GM12878 (cell line): ENCODE measurements around the gene PRDM1.

Experiments
- CBFB ChIP-seq: IDR thresholded peaks from 2 replicates; pipeline ENCODE4 v1.6.1; 2016; ENCODE audit warnings: antibody characterized with exemption, low read depth
- MYC ChIP-seq: IDR thresholded peaks from 2 replicates; pipeline ENCODE4 v1.6.1; 2011; ENCODE audit warnings: mild to moderate bottlenecking, low read length, moderate library complexity, inconsistent platforms; ENCODE audit not compliant: insufficient read depth, insufficient replicate concordance, insufficient read length, severe bottlenecking
- NFIC ChIP-seq: IDR thresholded peaks from 2 replicates; pipeline ENCODE4 v1.6.1; 2012; ENCODE audit warnings: low read depth, mild to moderate bottlenecking, inconsistent platforms, low read length, moderate library complexity
- PML ChIP-seq: IDR thresholded peaks from 2 replicates; pipeline ENCODE4 v1.6.1; 2012; ENCODE audit warnings: low read length, inconsistent platforms
- POLR2A ChIP-seq: IDR thresholded peaks from 2 replicates; pipeline ENCODE4 v1.6.1; 2011; ENCODE audit warnings: low read depth, mild to moderate bottlenecking, low read length
- RAD21 ChIP-seq: IDR thresholded peaks from 2 replicates; pipeline ENCODE4 v1.6.1; 2011; ENCODE audit warnings: mild to moderate bottlenecking, low read depth, low read length, moderate library complexity; ENCODE audit not compliant: insufficient read depth
- SIX5 ChIP-seq: IDR thresholded peaks from 2 replicates; pipeline ENCODE4 v1.6.1; 2011; ENCODE audit warnings: mild to moderate bottlenecking, low read depth, low read length, moderate library complexity; ENCODE audit not compliant: severe bottlenecking
- SMAD5 ChIP-seq: IDR thresholded peaks from 2 replicates; pipeline ENCODE4 v1.6.1; 2016; ENCODE audit warnings: antibody characterized with exemption, low read depth
- ZNF274 ChIP-seq: IDR thresholded peaks from one replicate; pipeline ENCODE4 v1.8.0; 2011; ENCODE audit not compliant: insufficient read length, insufficient read depth
- ZNF622 ChIP-seq: fragments of 450-650 bp; IDR thresholded peaks from 2 replicates; pipeline ENCODE4 v1.6.1; 2017; ENCODE audit warnings: mild to moderate bottlenecking, inconsistent platforms
- TF ChIP-seq, protein P1 (sequence below), 3 experiments: IDR thresholded peaks in 2 of 3; conservative IDR thresholded peaks in 1 of 3; 2 replicates each; pipeline ENCODE4 v1.5.1; 2011; ENCODE audit warnings: low read depth in 3 of 3, low read length in 3 of 3, mild to moderate bottlenecking in 3 of 3, control low read depth in 2 of 3, moderate library complexity in 2 of 3, inconsistent platforms in 1 of 3, mixed read lengths in 1 of 3; ENCODE audit not compliant: control insufficient read depth in 2 of 3, insufficient read depth in 1 of 3; ENCODE audit errors: extremely low read depth in 1 of 3
- TF ChIP-seq, protein P2 (sequence below): IDR thresholded peaks from 2 replicates; pipeline ENCODE4 v1.6.1; 2012; ENCODE audit warnings: mild to moderate bottlenecking, low read depth, low read length
- TF ChIP-seq, protein P3 (sequence below): IDR thresholded peaks from 2 replicates; pipeline ENCODE4 v1.6.1; 2011; ENCODE audit warnings: low read depth, low read length, improper control_type of control experiment, borderline replicate concordance
- TF ChIP-seq, protein P4 (sequence below): fragments of 450-650 bp; formaldehyde crosslinking; IDR thresholded peaks from 2 replicates; pipeline ENCODE4 v1.4.0; 2020; ENCODE audit warnings: mild to moderate bottlenecking, moderate library complexity

DNA sequence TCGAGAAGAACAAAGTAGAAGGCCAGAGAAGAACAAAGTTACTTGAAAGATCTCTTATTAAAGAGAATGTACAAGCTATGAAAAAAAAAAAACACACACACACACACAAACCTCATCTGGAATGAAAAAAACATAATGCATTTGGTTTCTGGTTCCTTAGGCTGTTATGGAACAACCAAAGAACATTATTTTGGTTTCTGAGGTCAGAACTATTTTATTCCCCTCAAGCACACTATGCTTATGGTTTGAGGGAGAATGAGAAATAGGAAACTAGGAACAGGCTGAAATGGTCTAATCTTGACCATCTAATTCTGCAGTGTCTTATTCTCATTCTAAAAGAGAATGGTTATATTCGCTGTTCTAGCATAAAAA is 8.8 kb downstream of the PRDM1 start:
- TF ChIP-seq, protein P1, sequence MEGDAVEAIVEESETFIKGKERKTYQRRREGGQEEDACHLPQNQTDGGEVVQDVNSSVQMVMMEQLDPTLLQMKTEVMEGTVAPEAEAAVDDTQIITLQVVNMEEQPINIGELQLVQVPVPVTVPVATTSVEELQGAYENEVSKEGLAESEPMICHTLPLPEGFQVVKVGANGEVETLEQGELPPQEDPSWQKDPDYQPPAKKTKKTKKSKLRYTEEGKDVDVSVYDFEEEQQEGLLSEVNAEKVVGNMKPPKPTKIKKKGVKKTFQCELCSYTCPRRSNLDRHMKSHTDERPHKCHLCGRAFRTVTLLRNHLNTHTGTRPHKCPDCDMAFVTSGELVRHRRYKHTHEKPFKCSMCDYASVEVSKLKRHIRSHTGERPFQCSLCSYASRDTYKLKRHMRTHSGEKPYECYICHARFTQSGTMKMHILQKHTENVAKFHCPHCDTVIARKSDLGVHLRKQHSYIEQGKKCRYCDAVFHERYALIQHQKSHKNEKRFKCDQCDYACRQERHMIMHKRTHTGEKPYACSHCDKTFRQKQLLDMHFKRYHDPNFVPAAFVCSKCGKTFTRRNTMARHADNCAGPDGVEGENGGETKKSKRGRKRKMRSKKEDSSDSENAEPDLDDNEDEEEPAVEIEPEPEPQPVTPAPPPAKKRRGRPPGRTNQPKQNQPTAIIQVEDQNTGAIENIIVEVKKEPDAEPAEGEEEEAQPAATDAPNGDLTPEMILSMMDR (IDR thresholded peaks at IDR 0.05 in 2 of 3, conservative IDR thresholded peaks at IDR 0.05 in 1 of 3; ENCODE audit: control insufficient read depth in 2 of 3, extremely low read depth in 1 of 3, insufficient read depth in 1 of 3, low read depth in 3 of 3, low read length in 3 of 3), result no peak
- no peak for TF ChIP-seq MYC
- TF ChIP-seq SMAD5, result no peak
- no peak for TF ChIP-seq ZNF274
- no peak for TF ChIP-seq CBFB
- no peak for TF ChIP-seq PML
- TF ChIP-seq, protein P2, sequence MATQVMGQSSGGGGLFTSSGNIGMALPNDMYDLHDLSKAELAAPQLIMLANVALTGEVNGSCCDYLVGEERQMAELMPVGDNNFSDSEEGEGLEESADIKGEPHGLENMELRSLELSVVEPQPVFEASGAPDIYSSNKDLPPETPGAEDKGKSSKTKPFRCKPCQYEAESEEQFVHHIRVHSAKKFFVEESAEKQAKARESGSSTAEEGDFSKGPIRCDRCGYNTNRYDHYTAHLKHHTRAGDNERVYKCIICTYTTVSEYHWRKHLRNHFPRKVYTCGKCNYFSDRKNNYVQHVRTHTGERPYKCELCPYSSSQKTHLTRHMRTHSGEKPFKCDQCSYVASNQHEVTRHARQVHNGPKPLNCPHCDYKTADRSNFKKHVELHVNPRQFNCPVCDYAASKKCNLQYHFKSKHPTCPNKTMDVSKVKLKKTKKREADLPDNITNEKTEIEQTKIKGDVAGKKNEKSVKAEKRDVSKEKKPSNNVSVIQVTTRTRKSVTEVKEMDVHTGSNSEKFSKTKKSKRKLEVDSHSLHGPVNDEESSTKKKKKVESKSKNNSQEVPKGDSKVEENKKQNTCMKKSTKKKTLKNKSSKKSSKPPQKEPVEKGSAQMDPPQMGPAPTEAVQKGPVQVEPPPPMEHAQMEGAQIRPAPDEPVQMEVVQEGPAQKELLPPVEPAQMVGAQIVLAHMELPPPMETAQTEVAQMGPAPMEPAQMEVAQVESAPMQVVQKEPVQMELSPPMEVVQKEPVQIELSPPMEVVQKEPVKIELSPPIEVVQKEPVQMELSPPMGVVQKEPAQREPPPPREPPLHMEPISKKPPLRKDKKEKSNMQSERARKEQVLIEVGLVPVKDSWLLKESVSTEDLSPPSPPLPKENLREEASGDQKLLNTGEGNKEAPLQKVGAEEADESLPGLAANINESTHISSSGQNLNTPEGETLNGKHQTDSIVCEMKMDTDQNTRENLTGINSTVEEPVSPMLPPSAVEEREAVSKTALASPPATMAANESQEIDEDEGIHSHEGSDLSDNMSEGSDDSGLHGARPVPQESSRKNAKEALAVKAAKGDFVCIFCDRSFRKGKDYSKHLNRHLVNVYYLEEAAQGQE, result no peak
- no peak for TF ChIP-seq SIX5
- TF ChIP-seq, protein P3, sequence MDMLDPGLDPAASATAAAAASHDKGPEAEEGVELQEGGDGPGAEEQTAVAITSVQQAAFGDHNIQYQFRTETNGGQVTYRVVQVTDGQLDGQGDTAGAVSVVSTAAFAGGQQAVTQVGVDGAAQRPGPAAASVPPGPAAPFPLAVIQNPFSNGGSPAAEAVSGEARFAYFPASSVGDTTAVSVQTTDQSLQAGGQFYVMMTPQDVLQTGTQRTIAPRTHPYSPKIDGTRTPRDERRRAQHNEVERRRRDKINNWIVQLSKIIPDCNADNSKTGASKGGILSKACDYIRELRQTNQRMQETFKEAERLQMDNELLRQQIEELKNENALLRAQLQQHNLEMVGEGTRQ, result no peak
- no peak for TF ChIP-seq NFIC
- TF ChIP-seq, protein P4, sequence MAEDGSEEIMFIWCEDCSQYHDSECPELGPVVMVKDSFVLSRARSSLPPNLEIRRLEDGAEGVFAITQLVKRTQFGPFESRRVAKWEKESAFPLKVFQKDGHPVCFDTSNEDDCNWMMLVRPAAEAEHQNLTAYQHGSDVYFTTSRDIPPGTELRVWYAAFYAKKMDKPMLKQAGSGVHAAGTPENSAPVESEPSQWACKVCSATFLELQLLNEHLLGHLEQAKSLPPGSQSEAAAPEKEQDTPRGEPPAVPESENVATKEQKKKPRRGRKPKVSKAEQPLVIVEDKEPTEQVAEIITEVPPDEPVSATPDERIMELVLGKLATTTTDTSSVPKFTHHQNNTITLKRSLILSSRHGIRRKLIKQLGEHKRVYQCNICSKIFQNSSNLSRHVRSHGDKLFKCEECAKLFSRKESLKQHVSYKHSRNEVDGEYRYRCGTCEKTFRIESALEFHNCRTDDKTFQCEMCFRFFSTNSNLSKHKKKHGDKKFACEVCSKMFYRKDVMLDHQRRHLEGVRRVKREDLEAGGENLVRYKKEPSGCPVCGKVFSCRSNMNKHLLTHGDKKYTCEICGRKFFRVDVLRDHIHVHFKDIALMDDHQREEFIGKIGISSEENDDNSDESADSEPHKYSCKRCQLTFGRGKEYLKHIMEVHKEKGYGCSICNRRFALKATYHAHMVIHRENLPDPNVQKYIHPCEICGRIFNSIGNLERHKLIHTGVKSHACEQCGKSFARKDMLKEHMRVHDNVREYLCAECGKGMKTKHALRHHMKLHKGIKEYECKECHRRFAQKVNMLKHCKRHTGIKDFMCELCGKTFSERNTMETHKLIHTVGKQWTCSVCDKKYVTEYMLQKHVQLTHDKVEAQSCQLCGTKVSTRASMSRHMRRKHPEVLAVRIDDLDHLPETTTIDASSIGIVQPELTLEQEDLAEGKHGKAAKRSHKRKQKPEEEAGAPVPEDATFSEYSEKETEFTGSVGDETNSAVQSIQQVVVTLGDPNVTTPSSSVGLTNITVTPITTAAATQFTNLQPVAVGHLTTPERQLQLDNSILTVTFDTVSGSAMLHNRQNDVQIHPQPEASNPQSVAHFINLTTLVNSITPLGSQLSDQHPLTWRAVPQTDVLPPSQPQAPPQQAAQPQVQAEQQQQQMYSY (CRISPR knock-in tag), result no peak
- TF ChIP-seq POLR2A, result no peak
- TF ChIP-seq RAD21, result no peak
- TF ChIP-seq ZNF622, result no peak
